Hippocampal formation (tissue), 2 donors: ENCODE results near the gene ZBTB20.
"Not testable (repeated sequence)": the region's sequence is repeated elsewhere in the genome, so short reads cannot be mapped to it uniquely, and the experiment has no call there.

Source experiments
- DNase-seq, 2 donors: peaks; one replicate each; lab custom pipeline; 2025; lab: John Stamatoyannopoulos, UW

Gene ZBTB20

GRCh38 chr3:114716126-114716525 is 431.0 kb downstream of the ZBTB20 start:
- no peak for DNase-seq

DNA sequence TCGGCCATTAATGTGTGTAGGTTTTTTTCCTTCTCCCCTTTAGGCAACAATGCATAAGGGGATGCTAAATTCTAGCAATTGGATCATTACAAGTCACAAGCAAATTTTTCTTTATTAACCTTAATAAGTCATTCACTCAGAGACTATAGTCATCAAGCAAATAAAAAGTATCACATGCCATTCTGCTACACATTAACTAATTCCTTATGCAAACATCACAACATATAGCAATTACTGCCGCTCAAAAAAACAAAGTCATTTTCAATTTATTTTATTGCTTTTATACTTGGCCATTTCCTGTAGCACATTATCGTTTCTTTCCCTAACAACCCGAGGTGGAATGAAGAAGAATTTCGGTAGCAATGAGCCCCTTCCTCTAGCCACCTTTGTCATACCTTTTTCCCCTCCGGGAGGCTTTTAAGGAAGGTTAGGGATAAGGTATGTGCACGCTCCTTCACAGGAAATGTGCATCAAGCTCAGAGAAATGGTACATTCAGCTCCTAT is 432.1 kb downstream of the ZBTB20 start:
- DNase-seq: no peak

- no peak for DNase-seq
Observed at GRCh38 chr3:114714237-114714636, 432.9 kb downstream of the ZBTB20 start.

- DNase-seq: no peak
Observed at GRCh38 chr3:114712728-114713492, 434.2 kb downstream of the ZBTB20 start.

GRCh38 chr3:114711321-114711886 is 435.7 kb downstream of the ZBTB20 start:
- DNase-seq: no peak

GRCh38 chr3:114709102-114709501 is 438.0 kb downstream of the ZBTB20 start:
- no peak for DNase-seq

- no peak for DNase-seq
Observed at GRCh38 chr3:114707252-114707860, 439.7 kb downstream of the ZBTB20 start.

DNA sequence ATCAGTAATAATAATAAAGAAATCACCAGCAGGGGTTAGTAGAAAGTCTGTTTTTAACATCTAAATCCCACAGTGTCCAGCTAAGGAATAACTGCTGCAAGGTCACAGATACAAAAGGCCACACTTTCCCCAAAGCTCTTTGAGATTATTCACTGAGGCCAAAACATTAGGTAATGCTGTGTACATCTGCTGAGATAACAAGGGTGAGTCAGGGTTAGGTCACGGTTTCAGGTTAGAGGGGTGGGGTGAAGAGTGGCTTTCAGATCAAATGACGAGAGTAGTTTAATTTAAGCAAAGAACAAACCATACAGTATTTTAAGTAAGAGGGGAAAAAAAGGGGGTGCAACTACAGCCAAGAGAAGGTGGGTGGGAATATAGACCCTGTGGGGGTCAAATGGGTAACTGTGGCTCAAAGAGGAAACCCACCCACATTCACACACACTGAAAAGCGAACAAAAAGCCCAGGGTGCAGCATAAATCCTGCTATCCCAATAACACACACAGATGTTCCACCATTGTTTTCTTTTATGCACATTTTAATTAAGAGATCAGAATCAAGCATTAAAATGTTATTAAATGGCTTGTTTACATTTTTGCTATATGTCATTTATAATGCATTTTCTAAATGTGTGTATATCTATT is 440.4 kb downstream of the ZBTB20 start:
- no peak for DNase-seq

DNA sequence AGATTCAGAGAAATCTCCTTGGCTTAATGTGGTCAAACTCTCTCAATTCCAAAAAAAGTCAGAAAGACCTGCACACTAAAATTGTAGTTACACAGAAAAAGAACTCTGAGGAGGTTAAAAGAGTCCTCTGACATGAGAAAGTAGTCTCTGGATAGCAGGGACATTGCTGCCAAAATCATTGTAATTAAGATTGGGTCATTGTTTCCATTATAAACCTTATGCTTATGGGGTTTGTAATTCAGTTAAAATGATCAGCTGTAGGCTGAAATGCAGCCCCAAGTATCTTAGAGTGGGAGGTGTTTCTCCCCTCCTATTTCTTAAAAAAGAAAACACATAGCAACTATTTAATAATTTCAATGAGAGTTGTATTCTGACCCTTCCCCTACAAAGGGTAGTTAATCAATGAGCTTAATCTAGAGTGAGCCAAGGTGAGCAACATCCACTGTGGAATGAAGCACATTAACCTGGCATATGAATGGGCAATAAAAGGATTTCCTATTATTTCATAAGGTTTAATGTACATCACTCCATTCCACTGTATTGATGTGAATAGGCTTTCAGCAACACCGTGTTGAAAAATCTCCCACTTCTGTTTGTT is 446.4 kb downstream of the ZBTB20 start:
- no peak for DNase-seq

- DNase-seq: no peak
Observed at GRCh38 chr3:114698146-114699105, 448.7 kb downstream of the ZBTB20 start.

GRCh38 chr3:114697401-114697800 is 449.7 kb downstream of the ZBTB20 start:
- DNase-seq: peak in 1 of 2 donors; percentile 51

GRCh38 chr3:114694251-114694650 is 452.8 kb downstream of the ZBTB20 start:
- no peak for DNase-seq

- DNase-seq: no peak
Observed at GRCh38 chr3:114691871-114692270, 455.2 kb downstream of the ZBTB20 start.

GRCh38 chr3:114690911-114691310 is 456.2 kb downstream of the ZBTB20 start:
- DNase-seq: no peak

- no peak for DNase-seq
Observed at GRCh38 chr3:114687151-114687550, 459.9 kb downstream of the ZBTB20 start.

GRCh38 chr3:114686621-114687020 is 460.5 kb downstream of the ZBTB20 start:
- DNase-seq: no peak

DNA sequence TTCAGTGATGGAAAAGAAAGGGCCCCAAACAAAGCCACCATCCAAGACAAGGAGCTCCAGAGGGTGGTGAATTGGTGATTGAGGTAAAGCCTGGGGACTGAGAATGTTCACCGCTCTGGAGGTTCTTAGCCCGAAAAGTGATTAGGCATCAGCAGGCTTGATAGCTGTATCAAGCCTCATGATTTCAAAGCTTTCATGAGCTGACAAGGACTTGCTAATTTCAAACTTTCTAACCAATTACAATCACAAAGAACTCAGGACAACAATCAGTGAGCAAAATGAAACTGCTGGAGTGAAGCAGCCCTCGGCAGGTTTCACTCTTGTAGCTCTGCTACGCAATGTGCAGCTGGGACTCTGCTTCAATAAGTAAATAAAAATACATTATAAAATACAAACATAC is 461.9 kb downstream of the ZBTB20 start:
- DNase-seq: no peak

GRCh38 chr3:114680299-114680698 is 466.8 kb downstream of the ZBTB20 start:
- DNase-seq: no peak

GRCh38 chr3:114679773-114680172 is 467.3 kb downstream of the ZBTB20 start:
- DNase-seq: not testable (repeated sequence)

DNA sequence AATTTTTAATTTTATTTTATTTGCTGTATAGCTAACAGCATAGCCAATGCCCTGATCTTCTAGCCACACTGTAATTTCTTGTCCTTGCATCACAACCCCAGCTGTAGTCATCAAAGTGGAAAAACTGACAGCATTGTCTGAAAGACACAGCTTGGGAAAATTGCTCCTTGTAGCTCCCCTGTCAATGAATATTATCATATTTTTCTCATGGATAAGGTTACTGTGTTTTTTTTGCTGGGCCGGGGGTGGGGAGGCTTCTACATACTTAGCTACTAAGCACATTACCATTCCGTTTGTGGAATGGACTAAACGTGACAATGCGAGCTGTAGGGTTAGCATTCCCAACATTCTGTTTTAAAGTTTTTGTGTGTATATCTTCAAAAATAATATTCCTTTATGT is 472.0 kb downstream of the ZBTB20 start:
- DNase-seq: no peak

- DNase-seq: no peak
Observed at GRCh38 chr3:114674036-114674435, 473.1 kb downstream of the ZBTB20 start.
